ENCODE measurements around the gene FOXP1. TPM values are rescaled to one million over a fixed set of nuclear protein-coding genes. Genes with fewer than 3 reads are reported as not detected.

FOXP1 gene
- 0.47 TPM for polyA plus RNA-seq (2012; ENCODE audit: low read depth, missing spikeins)

- DNase-seq (ENCODE audit: insufficient read length, low spot score) (no peak), FAIRE-seq (no peak)
- no peak for TF ChIP-seq POLR2AphosphoS5 (IDR thresholded peaks at IDR 0.05; ENCODE audit: low read depth, low read length)
- TF ChIP-seq TAF1 (IDR thresholded peaks at IDR 0.05; ENCODE audit: low read depth, low read length), result no peak
- TF ChIP-seq POLR2A (IDR thresholded peaks at IDR 0.05; ENCODE audit: low read depth, low read length), result no peak
- TF ChIP-seq PAX5 (IDR thresholded peaks at IDR 0.05; ENCODE audit: insufficient read depth, low read length, severe bottlenecking), result no peak
- no peak for TF ChIP-seq POU2F2 (IDR thresholded peaks at IDR 0.05; ENCODE audit: low read depth, low read length)
- no peak for TF ChIP-seq SPI1 (IDR thresholded peaks at IDR 0.05; ENCODE audit: low read depth, low read length)
Measured at GRCh38 chr3:71583566-71584393, at the start of gene FOXP1. Gene FOXP1 (minus strand): TSS chr3:71583728. CDS start chr3:71198381, 385,347 bp downstream.

GRCh38 chr3:71629711-71630110 lies 46.2 kb upstream of the FOXP1 start:
- FAIRE-seq, result no peak
- TF ChIP-seq POLR2A (IDR thresholded peaks at IDR 0.05; ENCODE audit: low read depth, low read length) (no peak), PAX5 (IDR thresholded peaks at IDR 0.05; ENCODE audit: insufficient read depth, low read length, severe bottlenecking) (no peak), POU2F2 (IDR thresholded peaks at IDR 0.05; ENCODE audit: low read depth, low read length) (no peak), POLR2AphosphoS5 (IDR thresholded peaks at IDR 0.05; ENCODE audit: low read depth, low read length) (no peak), TAF1 (IDR thresholded peaks at IDR 0.05; ENCODE audit: low read depth, low read length) (no peak), SPI1 (IDR thresholded peaks at IDR 0.05; ENCODE audit: low read depth, low read length) (no peak)
- no peak for DNase-seq (ENCODE audit: insufficient read length, low spot score)

- TF ChIP-seq POLR2AphosphoS5 (IDR thresholded peaks at IDR 0.05; ENCODE audit: low read depth, low read length) (no peak), POU2F2 (IDR thresholded peaks at IDR 0.05; ENCODE audit: low read depth, low read length) (no peak), PAX5 (IDR thresholded peaks at IDR 0.05; ENCODE audit: insufficient read depth, low read length, severe bottlenecking) (no peak), POLR2A (IDR thresholded peaks at IDR 0.05; ENCODE audit: low read depth, low read length) (no peak), TAF1 (IDR thresholded peaks at IDR 0.05; ENCODE audit: low read depth, low read length) (no peak), SPI1 (IDR thresholded peaks at IDR 0.05; ENCODE audit: low read depth, low read length) (no peak)
- no peak for FAIRE-seq
- no peak for DNase-seq (ENCODE audit: insufficient read length, low spot score)
Measured at GRCh38 chr3:71629289-71629688, 45.8 kb upstream of the FOXP1 start.

GRCh38 chr3:71628522-71628921 lies 45.0 kb upstream of the FOXP1 start:
- DNase-seq (ENCODE audit: insufficient read length, low spot score), result no peak
- no peak for FAIRE-seq
- TF ChIP-seq PAX5 (IDR thresholded peaks at IDR 0.05; ENCODE audit: insufficient read depth, low read length, severe bottlenecking) (no peak), SPI1 (IDR thresholded peaks at IDR 0.05; ENCODE audit: low read depth, low read length) (no peak), TAF1 (IDR thresholded peaks at IDR 0.05; ENCODE audit: low read depth, low read length) (no peak), POU2F2 (IDR thresholded peaks at IDR 0.05; ENCODE audit: low read depth, low read length) (no peak), POLR2A (IDR thresholded peaks at IDR 0.05; ENCODE audit: low read depth, low read length) (no peak)

GRCh38 chr3:71625676-71626075 lies 42.1 kb upstream of the FOXP1 start:
- no peak for DNase-seq (ENCODE audit: insufficient read length, low spot score)
- FAIRE-seq, result no peak
- TF ChIP-seq PAX5 (IDR thresholded peaks at IDR 0.05; ENCODE audit: insufficient read depth, low read length, severe bottlenecking) (no peak), POU2F2 (IDR thresholded peaks at IDR 0.05; ENCODE audit: low read depth, low read length) (no peak), SPI1 (IDR thresholded peaks at IDR 0.05; ENCODE audit: low read depth, low read length) (no peak), TAF1 (IDR thresholded peaks at IDR 0.05; ENCODE audit: low read depth, low read length) (no peak), POLR2AphosphoS5 (IDR thresholded peaks at IDR 0.05; ENCODE audit: low read depth, low read length) (no peak)

- TF ChIP-seq PAX5 (IDR thresholded peaks at IDR 0.05; ENCODE audit: insufficient read depth, low read length, severe bottlenecking), result no peak
- no peak for TF ChIP-seq TAF1 (IDR thresholded peaks at IDR 0.05; ENCODE audit: low read depth, low read length)
- no peak for TF ChIP-seq POLR2AphosphoS5 (IDR thresholded peaks at IDR 0.05; ENCODE audit: low read depth, low read length)
- TF ChIP-seq POU2F2 (IDR thresholded peaks at IDR 0.05; ENCODE audit: low read depth, low read length), result no peak
- TF ChIP-seq SPI1 (IDR thresholded peaks at IDR 0.05; ENCODE audit: low read depth, low read length), result no peak
- no peak for TF ChIP-seq POLR2A (IDR thresholded peaks at IDR 0.05; ENCODE audit: low read depth, low read length)
- DNase-seq (ENCODE audit: insufficient read length, low spot score), result no peak
- FAIRE-seq, result no peak
Measured at GRCh38 chr3:71621825-71622537, 38.5 kb upstream of the FOXP1 start.

GRCh38 chr3:71618538-71618937 lies 35.0 kb upstream of the FOXP1 start:
- TF ChIP-seq POLR2A (IDR thresholded peaks at IDR 0.05; ENCODE audit: low read depth, low read length) (no peak), TAF1 (IDR thresholded peaks at IDR 0.05; ENCODE audit: low read depth, low read length) (no peak), POLR2AphosphoS5 (IDR thresholded peaks at IDR 0.05; ENCODE audit: low read depth, low read length) (no peak), PAX5 (IDR thresholded peaks at IDR 0.05; ENCODE audit: insufficient read depth, low read length, severe bottlenecking) (no peak), POU2F2 (IDR thresholded peaks at IDR 0.05; ENCODE audit: low read depth, low read length) (no peak), SPI1 (IDR thresholded peaks at IDR 0.05; ENCODE audit: low read depth, low read length) (no peak)
- no peak for FAIRE-seq
- DNase-seq (ENCODE audit: insufficient read length, low spot score), result no peak

- FAIRE-seq, result no peak
- TF ChIP-seq TAF1 (IDR thresholded peaks at IDR 0.05; ENCODE audit: low read depth, low read length) (no peak), SPI1 (IDR thresholded peaks at IDR 0.05; ENCODE audit: low read depth, low read length) (no peak), PAX5 (IDR thresholded peaks at IDR 0.05; ENCODE audit: insufficient read depth, low read length, severe bottlenecking) (no peak)
- no peak for DNase-seq (ENCODE audit: insufficient read length, low spot score)
Measured at GRCh38 chr3:71616571-71617021, 33.1 kb upstream of the FOXP1 start.

- FAIRE-seq (no peak), DNase-seq (ENCODE audit: insufficient read length, low spot score) (no peak)
- no peak for TF ChIP-seq TAF1 (IDR thresholded peaks at IDR 0.05; ENCODE audit: low read depth, low read length)
- no peak for TF ChIP-seq POU2F2 (IDR thresholded peaks at IDR 0.05; ENCODE audit: low read depth, low read length)
- TF ChIP-seq PAX5 (IDR thresholded peaks at IDR 0.05; ENCODE audit: insufficient read depth, low read length, severe bottlenecking), result no peak
- TF ChIP-seq POLR2AphosphoS5 (IDR thresholded peaks at IDR 0.05; ENCODE audit: low read depth, low read length), result no peak
- TF ChIP-seq POLR2A (IDR thresholded peaks at IDR 0.05; ENCODE audit: low read depth, low read length), result no peak
- TF ChIP-seq SPI1 (IDR thresholded peaks at IDR 0.05; ENCODE audit: low read depth, low read length), result no peak
Measured at GRCh38 chr3:71614869-71615268, 31.3 kb upstream of the FOXP1 start.
